AG09319 (cell line): ENCODE measurements around the gene POLR1D.

ENCODE experiments used
- DNase-seq: peaks from one replicate; pipeline ENCODE4 v3.0.0-alpha.2; 2010; ENCODE audit warnings: low read depth; ENCODE audit errors: extremely low read depth
- TF ChIP-seq, protein P1 (sequence below): IDR thresholded peaks from 2 replicates; pipeline ENCODE4 v1.5.1; 2011; ENCODE audit warnings: low read depth, mild to moderate bottlenecking, inconsistent platforms, low read length, moderate library complexity

POLR1D gene, protein sequence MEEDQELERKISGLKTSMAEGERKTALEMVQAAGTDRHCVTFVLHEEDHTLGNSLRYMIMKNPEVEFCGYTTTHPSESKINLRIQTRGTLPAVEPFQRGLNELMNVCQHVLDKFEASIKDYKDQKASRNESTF

DNA sequence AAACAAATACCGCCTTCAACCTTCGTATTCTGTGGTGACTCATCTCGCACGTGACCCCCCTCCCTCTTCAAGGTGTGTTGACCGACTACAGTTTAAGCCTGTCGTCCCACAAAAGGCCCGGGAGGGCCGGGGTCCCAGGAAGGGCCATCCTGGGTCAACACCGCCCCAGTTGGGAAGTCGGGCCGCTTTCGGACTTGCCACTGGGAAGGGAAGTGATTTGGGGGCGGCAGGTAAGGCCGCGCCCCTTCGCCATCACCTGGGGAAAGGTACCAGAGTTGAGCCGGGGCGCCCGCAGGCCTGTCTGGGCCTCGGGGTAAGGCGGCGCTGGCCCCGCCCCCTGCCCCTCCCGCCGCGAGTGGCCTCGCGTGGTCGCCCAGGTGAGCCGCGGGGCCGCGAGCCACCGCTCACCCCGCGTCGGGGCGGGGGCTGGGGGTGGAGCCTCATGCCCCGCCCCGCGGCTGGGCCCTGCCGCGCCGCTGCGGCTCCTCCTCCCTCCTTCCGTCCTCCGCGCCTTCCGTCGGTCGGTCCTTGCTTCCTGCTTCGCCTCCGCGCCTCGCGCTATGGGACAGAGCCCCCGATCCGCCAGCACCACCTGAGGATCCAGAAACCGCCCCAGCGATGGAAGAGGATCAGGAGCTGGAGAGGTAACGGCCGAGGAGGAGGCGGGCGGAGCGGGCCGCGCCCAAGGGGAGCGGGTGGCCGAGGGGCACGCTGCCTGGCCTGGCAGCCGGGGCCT lies at the start of gene POLR1D:
TSS of gene POLR1D (plus strand) at position 527 of the 736 bp plus-strand sequence. CDS start at position 619, 92 bp downstream.
- no peak for DNase-seq
- TF ChIP-seq, protein P1, sequence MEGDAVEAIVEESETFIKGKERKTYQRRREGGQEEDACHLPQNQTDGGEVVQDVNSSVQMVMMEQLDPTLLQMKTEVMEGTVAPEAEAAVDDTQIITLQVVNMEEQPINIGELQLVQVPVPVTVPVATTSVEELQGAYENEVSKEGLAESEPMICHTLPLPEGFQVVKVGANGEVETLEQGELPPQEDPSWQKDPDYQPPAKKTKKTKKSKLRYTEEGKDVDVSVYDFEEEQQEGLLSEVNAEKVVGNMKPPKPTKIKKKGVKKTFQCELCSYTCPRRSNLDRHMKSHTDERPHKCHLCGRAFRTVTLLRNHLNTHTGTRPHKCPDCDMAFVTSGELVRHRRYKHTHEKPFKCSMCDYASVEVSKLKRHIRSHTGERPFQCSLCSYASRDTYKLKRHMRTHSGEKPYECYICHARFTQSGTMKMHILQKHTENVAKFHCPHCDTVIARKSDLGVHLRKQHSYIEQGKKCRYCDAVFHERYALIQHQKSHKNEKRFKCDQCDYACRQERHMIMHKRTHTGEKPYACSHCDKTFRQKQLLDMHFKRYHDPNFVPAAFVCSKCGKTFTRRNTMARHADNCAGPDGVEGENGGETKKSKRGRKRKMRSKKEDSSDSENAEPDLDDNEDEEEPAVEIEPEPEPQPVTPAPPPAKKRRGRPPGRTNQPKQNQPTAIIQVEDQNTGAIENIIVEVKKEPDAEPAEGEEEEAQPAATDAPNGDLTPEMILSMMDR, result no peak

DNA sequence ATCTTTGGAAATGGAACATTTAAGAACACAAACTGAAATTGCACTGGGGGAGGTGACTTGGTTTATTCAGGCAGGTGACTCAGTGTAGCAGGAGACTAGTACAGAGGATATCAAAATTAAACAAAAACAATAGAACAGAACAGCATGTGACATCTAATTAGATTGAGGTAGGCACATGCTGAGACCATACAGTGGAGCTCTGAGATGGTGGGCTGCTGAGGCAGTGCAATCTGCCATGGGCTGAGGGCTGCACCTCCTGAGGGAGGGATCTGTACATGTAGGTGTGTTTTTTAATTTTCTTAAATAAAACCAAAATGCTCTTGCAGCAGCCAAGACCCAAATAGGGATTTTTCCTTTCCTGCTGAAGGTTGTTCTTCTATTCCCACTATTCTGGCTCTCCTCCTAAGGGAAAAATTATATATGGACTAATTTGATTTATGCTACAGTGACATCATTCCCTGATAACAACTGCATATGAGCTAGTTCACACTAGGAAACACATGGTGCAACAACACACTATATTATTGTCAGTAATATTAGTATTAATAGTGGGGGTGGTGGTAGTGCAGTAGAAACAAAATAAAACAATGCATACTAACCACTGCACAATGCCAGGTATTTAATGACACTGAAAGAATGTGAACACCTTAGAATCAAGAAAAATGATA lies 49.3 kb upstream of the POLR1D start:
- no peak for DNase-seq
- TF ChIP-seq, protein P1, result no peak

DNA sequence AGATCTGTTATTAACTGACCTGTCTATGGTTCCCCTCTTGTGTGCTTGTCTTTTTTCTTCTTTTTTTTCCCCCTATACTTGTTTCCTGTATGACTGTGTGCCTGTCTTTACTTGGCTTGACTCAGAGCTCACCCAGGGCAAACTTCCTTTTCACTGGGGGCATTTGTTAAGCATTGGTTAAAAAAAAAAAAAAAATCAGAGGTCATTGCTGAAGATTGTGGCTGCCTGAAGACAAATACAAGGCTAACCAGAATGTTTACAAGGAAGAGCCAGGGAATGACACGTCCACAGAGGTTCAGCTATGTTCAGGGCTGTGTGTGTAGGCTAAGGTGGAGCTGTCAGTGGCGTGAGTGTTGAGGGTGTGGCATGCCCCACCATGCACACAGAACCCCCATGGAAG lies 48.4 kb upstream of the POLR1D start:
- TF ChIP-seq, protein P1, result no peak
- DNase-seq, result no peak

- DNase-seq, result no peak
- TF ChIP-seq, protein P1, result no peak
Measured at GRCh38 chr13:27574661-27575060, 47.0 kb upstream of the POLR1D start.

GRCh38 chr13:27578121-27579030 lies 43.3 kb upstream of the POLR1D start:
- DNase-seq, result no peak
- TF ChIP-seq, protein P1, result no peak

DNA sequence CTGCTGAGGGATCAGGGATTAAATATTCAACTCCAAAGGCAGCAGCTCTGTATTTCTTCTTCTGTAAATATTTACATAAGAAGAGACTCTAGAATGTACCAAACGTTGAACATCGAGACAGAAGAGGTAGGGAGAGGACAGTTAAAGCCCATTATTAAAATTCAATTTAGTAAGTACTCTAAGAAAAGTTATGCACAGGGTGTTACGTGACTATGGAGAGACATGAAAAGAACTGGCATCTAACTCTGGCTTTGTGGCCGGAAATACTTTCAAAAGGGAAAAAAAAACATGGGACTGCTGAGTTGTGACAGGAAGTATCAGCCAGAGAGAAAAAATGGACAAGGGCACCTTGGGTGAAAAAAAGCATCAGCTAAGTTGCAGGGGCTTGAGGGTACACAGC lies 38.0 kb upstream of the POLR1D start:
- TF ChIP-seq, protein P1, result no peak
- DNase-seq, result no peak
